Measurements from ENCODE around the gene RNASE2. TPM values are rescaled to one million over a fixed set of nuclear protein-coding genes. Genes with fewer than 3 reads are reported as not detected.
"Not testable (repeated sequence)": the region's sequence is repeated elsewhere in the genome, so short reads cannot be mapped to it uniquely, and the experiment has no call there.

RNASE2 gene
- polyA plus RNA-seq, 3 donors = 100 to 483 (median 307) TPM

DNA sequence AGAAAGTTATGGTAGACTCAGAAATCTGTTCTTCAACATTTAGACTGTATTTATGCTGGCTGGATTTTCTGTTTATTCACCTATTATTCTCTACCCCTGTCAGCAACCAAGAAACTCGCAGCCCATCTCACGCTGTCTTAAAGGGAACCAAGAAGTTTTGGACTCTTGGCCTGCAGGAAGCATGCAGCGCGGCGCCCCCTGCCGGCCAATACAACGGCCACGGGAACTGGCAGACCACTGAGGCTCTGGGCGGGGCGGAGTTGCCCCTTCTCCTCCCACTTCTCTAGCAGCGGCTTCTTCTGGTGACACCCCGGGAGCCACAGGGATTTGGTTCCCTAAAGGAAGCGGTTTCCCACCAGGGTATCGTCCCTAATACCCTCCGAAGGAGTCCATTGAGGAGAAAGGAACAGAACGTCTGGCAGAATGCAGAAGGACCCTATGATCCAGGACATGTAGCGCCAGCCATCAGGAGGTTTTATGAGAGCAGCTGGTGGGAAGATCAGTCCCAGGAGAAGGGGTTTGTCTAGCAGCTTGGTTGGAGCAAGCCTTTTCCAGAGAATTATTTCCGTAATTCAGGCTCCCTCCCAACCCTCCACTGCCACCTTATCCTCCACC lies 21.0 kb upstream of the RNASE2 start:
- peaks cover 0 to 11% of the 10 kb centered on the region in 2 donors for H3K9me3 ChIP-seq (replicated peaks in 1 of 2; ENCODE audit: control insufficient read depth in 1 of 2, insufficient read depth in 1 of 2, low read length in 2 of 2)
- Mint-ChIP-seq H3K4me3 (peak overlapping the region; percentile 3 to 9), H3K27me3 (ENCODE audit: low read depth in 3 of 3) (no peaks in the 10 kb centered on the region), H3K4me1 (peaks cover 44% of the 10 kb centered on the region), H3K36me3 (peaks cover 2 to 7% of the 10 kb centered on the region in 2 donors), H3K9me3 (peaks cover 0 to 13% (median 7%) of the 10 kb centered on the region in 7 donors), H3K27ac (no peak overlapping the region)
- H3K27me3 ChIP-seq (ENCODE audit: control insufficient read depth in 2 of 2, insufficient read depth in 2 of 2, low read length in 2 of 2) = no peaks in the 10 kb centered on the region
- H3K4me3 ChIP-seq (replicated peaks in 1 of 3; ENCODE audit: low read depth in 2 of 3, low read length in 3 of 3) = no peak overlapping the region
- H4K20me1 ChIP-seq (ENCODE audit: insufficient read depth, low read length) = no peaks in the 10 kb centered on the region
- no peak overlapping the region for H3K4me2 ChIP-seq (replicated peaks; ENCODE audit: extremely low read depth, low read length, poor library complexity, severe bottlenecking)
- H3K79me2 ChIP-seq (ENCODE audit: insufficient read depth, low read length) = no peaks in the 10 kb centered on the region
- no peaks in the 10 kb centered on the region for H3K36me3 ChIP-seq (replicated peaks in 1 of 2; ENCODE audit: control insufficient read depth in 1 of 2, insufficient read depth in 2 of 2, low read length in 2 of 2)
- intact Hi-C loops (cut with micrococcal nuclease) = no loop called here
- no peak overlapping the region for H3K9ac ChIP-seq (ENCODE audit: insufficient read depth, low read length, poor library complexity, severe bottlenecking)
- no peak overlapping the region for H3K27ac ChIP-seq (ENCODE audit: low read depth in 1 of 2, low read length in 2 of 2)
- TF ChIP-seq, protein P1, sequence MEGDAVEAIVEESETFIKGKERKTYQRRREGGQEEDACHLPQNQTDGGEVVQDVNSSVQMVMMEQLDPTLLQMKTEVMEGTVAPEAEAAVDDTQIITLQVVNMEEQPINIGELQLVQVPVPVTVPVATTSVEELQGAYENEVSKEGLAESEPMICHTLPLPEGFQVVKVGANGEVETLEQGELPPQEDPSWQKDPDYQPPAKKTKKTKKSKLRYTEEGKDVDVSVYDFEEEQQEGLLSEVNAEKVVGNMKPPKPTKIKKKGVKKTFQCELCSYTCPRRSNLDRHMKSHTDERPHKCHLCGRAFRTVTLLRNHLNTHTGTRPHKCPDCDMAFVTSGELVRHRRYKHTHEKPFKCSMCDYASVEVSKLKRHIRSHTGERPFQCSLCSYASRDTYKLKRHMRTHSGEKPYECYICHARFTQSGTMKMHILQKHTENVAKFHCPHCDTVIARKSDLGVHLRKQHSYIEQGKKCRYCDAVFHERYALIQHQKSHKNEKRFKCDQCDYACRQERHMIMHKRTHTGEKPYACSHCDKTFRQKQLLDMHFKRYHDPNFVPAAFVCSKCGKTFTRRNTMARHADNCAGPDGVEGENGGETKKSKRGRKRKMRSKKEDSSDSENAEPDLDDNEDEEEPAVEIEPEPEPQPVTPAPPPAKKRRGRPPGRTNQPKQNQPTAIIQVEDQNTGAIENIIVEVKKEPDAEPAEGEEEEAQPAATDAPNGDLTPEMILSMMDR (IDR thresholded peaks at IDR 0.05) = peak; percentile 72
- WGBS (ENCODE audit: insufficient coverage) = 66% methylated on average over 14 of the region's 18 CpGs
- peak; percentile 21 to 44 (median 26) for DNase-seq
- peaks cover 36 to 37% of the 10 kb centered on the region in 2 donors for H3K4me1 ChIP-seq (ENCODE audit: control insufficient read depth in 1 of 2, insufficient read depth in 2 of 2, low read length in 2 of 2)
- peak overlapping the region; percentile 45 for H2AFZ ChIP-seq (ENCODE audit: insufficient read depth, low read depth, low read length, poor library complexity, severe bottlenecking)

DNA sequence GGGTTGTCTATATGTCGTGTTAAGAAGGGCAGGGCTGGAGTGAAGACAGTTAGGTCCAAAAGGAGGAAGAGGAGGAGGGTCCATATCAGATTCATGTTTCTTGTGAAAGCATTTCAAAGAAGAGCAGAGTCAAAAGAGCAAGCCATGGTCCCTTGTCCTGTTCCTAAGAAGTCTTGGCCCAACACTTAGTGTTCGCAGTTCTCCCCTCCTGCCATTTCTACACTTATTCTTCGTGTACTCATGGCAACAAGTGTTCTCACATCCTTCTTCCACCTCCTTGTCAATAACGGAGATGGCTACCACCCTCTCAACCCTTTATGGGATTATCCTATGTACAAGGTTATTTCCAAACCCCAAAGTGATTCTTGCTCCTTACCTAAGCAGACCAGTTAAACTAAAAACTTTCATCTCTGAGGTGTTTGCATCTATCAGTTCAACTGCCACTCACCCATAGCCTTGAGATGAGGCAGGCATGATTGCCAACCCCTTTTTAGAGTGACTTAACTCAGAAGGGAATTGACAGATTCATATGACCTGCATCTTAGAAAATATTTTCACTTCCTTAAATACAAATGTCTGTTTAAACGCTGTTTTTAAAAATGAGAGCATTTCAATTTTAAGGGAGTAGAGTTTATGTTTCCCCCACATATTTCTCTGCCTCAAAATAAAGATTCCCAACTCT lies 19.8 kb upstream of the RNASE2 start:
- TF ChIP-seq, protein P1 (IDR thresholded peaks at IDR 0.05) = no peak
- peaks cover 48% of the 10 kb centered on the region for H3K4me1 Mint-ChIP-seq
- H3K4me3 Mint-ChIP-seq = no peak overlapping the region
- H3K9me3 ChIP-seq (replicated peaks in 1 of 2; ENCODE audit: control insufficient read depth in 1 of 2, insufficient read depth in 1 of 2, low read length in 2 of 2) = peaks cover 0 to 11% of the 10 kb centered on the region in 2 donors
- H3K9me3 Mint-ChIP-seq = peaks cover 0 to 12% (median 7%) of the 10 kb centered on the region in 7 donors
- H3K27ac ChIP-seq (ENCODE audit: low read depth in 1 of 2, low read length in 2 of 2) = no peak overlapping the region
- no peak overlapping the region for H2AFZ ChIP-seq (ENCODE audit: insufficient read depth, low read depth, low read length, poor library complexity, severe bottlenecking)
- no peaks in the 10 kb centered on the region for H3K36me3 ChIP-seq (replicated peaks in 1 of 2; ENCODE audit: control insufficient read depth in 1 of 2, insufficient read depth in 2 of 2, low read length in 2 of 2)
- H3K9ac ChIP-seq (ENCODE audit: insufficient read depth, low read length, poor library complexity, severe bottlenecking) = no peak overlapping the region
- peaks cover 2 to 7% of the 10 kb centered on the region in 2 donors for H3K36me3 Mint-ChIP-seq
- peak; percentile 25 to 53 (median 33) for DNase-seq
- H3K27ac Mint-ChIP-seq = peak overlapping the region in 6 of 7 donors; percentile 32 to 81 (median 52)
- H3K4me1 ChIP-seq (ENCODE audit: control insufficient read depth in 1 of 2, insufficient read depth in 2 of 2, low read length in 2 of 2) = peaks cover 41 to 47% of the 10 kb centered on the region in 2 donors
- H3K4me3 ChIP-seq (replicated peaks in 1 of 3; ENCODE audit: low read depth in 2 of 3, low read length in 3 of 3) = peak overlapping the region in 1 of 3 experiments; percentile 6
- H3K27me3 Mint-ChIP-seq (ENCODE audit: low read depth in 3 of 3) = no peaks in the 10 kb centered on the region
- no peak overlapping the region for H3K4me2 ChIP-seq (replicated peaks; ENCODE audit: extremely low read depth, low read length, poor library complexity, severe bottlenecking)
- no peaks in the 10 kb centered on the region for H4K20me1 ChIP-seq (ENCODE audit: insufficient read depth, low read length)
- intact Hi-C loops (cut with micrococcal nuclease) = no loop called here
- WGBS (ENCODE audit: insufficient coverage) = 63% methylated on average over 1 of the region's 5 CpGs
- H3K27me3 ChIP-seq (ENCODE audit: control insufficient read depth in 2 of 2, insufficient read depth in 2 of 2, low read length in 2 of 2) = no peaks in the 10 kb centered on the region
- no peaks in the 10 kb centered on the region for H3K79me2 ChIP-seq (ENCODE audit: insufficient read depth, low read length)

DNA sequence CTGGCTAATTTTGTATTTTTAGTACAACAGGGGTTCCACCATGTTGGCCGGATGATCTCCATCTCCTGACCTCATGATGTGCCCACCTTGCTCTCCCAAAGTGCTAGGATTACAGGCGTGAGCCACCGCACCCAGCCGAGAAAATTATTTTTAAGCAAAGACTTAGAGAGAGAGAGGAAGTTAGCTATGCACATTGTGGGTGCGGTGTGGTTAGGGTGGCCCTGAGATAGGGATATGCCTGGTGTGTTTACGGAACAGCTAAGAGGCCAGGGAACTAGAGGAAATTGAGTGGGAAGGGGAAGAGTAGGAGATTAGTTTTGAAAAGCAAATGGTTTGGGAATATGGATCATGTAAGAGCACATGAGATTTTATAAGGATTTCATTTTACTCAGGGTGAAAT lies 10.1 kb upstream of the RNASE2 start:
- intact Hi-C loops (cut with micrococcal nuclease); H3K9me3 ChIP-seq (replicated peaks in 1 of 2; ENCODE audit: control insufficient read depth in 1 of 2, insufficient read depth in 1 of 2, low read length in 2 of 2); H3K9me3 Mint-ChIP-seq; H3K9ac ChIP-seq (ENCODE audit: insufficient read depth, low read length, poor library complexity, severe bottlenecking); H3K79me2 ChIP-seq (ENCODE audit: insufficient read depth, low read length); H4K20me1 ChIP-seq (ENCODE audit: insufficient read depth, low read length); H3K27me3 ChIP-seq (ENCODE audit: control insufficient read depth in 2 of 2, insufficient read depth in 2 of 2, low read length in 2 of 2); H2AFZ ChIP-seq (ENCODE audit: insufficient read depth, low read depth, low read length, poor library complexity, severe bottlenecking); H3K27me3 Mint-ChIP-seq (ENCODE audit: low read depth in 3 of 3); H3K36me3 Mint-ChIP-seq; H3K27ac ChIP-seq (ENCODE audit: low read depth in 1 of 2, low read length in 2 of 2); H3K36me3 ChIP-seq (replicated peaks in 1 of 2; ENCODE audit: control insufficient read depth in 1 of 2, insufficient read depth in 2 of 2, low read length in 2 of 2): not testable (repeated sequence)
- 0% methylated on average over 5 of the region's 6 CpGs for WGBS (ENCODE audit: insufficient coverage)
- DNase-seq = peak; percentile 32 to 72 (median 62)
- Mint-ChIP-seq H3K4me1 (peaks cover 46% of the 10 kb centered on the region), H3K4me3 (peak overlapping the region in 1 of 2 donors; percentile 85), H3K27ac (peak overlapping the region in 5 of 7 donors; percentile 41 to 84 (median 73))
- peak overlapping the region; percentile 26 for H3K4me2 ChIP-seq (replicated peaks; ENCODE audit: extremely low read depth, low read length, poor library complexity, severe bottlenecking)
- peaks cover 32 to 34% of the 10 kb centered on the region in 2 donors for H3K4me1 ChIP-seq (ENCODE audit: control insufficient read depth in 1 of 2, insufficient read depth in 2 of 2, low read length in 2 of 2)
- peak overlapping the region in 1 of 3 experiments; percentile 5 for H3K4me3 ChIP-seq (replicated peaks in 1 of 3; ENCODE audit: low read depth in 2 of 3, low read length in 3 of 3)

Measured in CD14-positive monocyte (primary cell).